Lower leg skin (tissue), 4 donors: ENCODE measurements around the gene DOCK1. TPM values are rescaled to one million over a fixed set of nuclear protein-coding genes. Genes with fewer than 3 reads are reported as not detected.

Experiments
- DNase-seq, 2 donors: peaks; one replicate each; pipeline ENCODE4 v3.0.0-alpha.2; 2019; ENCODE audit warnings: low spot score in 2 of 2
- H3K4me3 ChIP-seq: fragments of 200-600 bp; sonication (generic); 2 replicates; pipeline ENCODE4 v1.5.1; 2017; ENCODE audit warnings: mild to moderate bottlenecking, low read depth; ENCODE audit not compliant: poor library complexity, severe bottlenecking
- CTCF ChIP-seq, 3 donors: fragments of 450-650 bp; IDR thresholded peaks; one replicate each; pipeline ENCODE4 v1.5.1; 2016; ENCODE audit warnings: antibody characterized with exemption in 3 of 3, mild to moderate bottlenecking in 3 of 3, moderate library complexity in 2 of 3
- POLR2A ChIP-seq, 2 donors: fragments of 450-650 bp; IDR thresholded peaks; one replicate each; pipeline ENCODE4 v1.6.1; 2016 to 2017; ENCODE audit warnings: antibody characterized with exemption in 2 of 2, mild to moderate bottlenecking in 1 of 2, moderate library complexity in 1 of 2
- WGBS, 2 donors: methylation state at CpG; one replicate each; pipeline ENCODE4 v1.1.5; 2018; 5-methylcytosine and 5-hydroxymethylcytosine counted together
- intact Hi-C: fragments of 100-400 bp; cut with DNase I; formaldehyde crosslinking; loops from one replicate; pipeline ENCODE4 v1.15.0; 2023; ENCODE audit warnings: low total_unique reads
- total RNA-seq, 4 donors: library from RNA; depleted of rRNA; stranded (reverse); fragments of >200 nt; gene quantifications; one replicate each; pipeline ENCODE4 v1.1.0, GENCODE V29; 2016

Gene DOCK1
- total RNA-seq, 4 donors from 2014 or later: 76.6 to 108 (median 83.4) TPM

GRCh38 chr10:127041552-127041951 is 136.3 kb downstream of the DOCK1 start:
- TF ChIP-seq CTCF (IDR thresholded peaks at IDR 0.05): no peak
- TF ChIP-seq POLR2A (IDR thresholded peaks at IDR 0.05): no peak
- intact Hi-C loops: no loop called here
- H3K4me3 ChIP-seq: no peak overlapping the region
- DNase-seq: peak in 1 of 2 donors; percentile 14
- 55 to 63% methylated on average over 6 of the region's 6 CpGs for WGBS, 2 donors

DNA sequence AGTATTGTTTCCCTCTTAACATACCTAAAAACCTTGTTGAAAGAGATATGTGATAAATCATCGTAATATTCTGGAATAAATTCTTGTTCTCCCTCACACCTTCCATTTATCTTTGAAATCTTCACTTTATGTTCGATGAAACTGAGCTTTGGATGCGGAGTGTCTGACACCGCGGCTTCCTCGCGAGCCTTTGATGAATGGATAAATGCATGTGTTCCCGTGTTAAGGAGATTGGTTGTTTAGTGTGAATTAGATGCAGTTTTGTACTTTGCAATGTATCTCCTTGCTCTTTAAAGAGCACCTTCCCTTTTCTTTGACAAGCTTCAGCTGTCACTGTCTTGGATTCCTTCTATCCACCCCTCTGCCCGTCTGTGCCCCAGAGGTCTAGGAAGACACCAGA is 138.1 kb downstream of the DOCK1 start:
- no peak overlapping the region for H3K4me3 ChIP-seq
- WGBS, 2 donors: 84 to 86% methylated on average over 9 of the region's 9 CpGs
- no peak for TF ChIP-seq CTCF (IDR thresholded peaks at IDR 0.05)
- TF ChIP-seq POLR2A (IDR thresholded peaks at IDR 0.05): no peak
- peak in 1 of 2 donors; percentile 23 for DNase-seq
- intact Hi-C loops: no loop called here

DNA sequence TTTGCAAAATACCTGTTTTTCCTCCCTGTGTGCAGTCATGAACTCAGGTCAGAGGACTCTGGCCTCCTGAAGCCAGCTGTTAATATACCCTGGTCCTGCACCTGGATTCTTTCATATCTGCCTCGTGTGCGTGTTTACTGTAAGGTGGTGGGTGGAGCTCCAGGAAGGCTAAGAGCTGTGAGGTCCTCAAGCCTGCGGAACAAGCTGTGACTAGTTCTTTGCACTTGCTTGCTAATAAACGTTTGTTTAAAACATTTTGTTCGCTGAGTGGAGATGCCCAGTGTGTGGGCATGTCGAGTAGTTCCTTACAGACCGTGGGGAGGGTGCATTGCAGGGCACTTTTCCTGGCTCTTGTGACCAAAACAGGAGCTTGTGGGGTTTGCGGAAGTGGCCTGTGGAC is 139.0 kb downstream of the DOCK1 start:
- H3K4me3 ChIP-seq: no peak overlapping the region
- TF ChIP-seq CTCF (IDR thresholded peaks at IDR 0.05) (no peak), POLR2A (IDR thresholded peaks at IDR 0.05) (no peak)
- DNase-seq: peak; percentile 12 to 31
- 46 to 53% methylated on average over 8 of the region's 8 CpGs for WGBS, 2 donors
- intact Hi-C loops: no loop called here

- no peak overlapping the region for H3K4me3 ChIP-seq
- no peak for DNase-seq
- TF ChIP-seq CTCF (IDR thresholded peaks at IDR 0.05) (no peak), POLR2A (IDR thresholded peaks at IDR 0.05) (no peak)
- intact Hi-C loops: no loop called here
- WGBS, 2 donors: 91 to 93% methylated on average over 7 of the region's 7 CpGs
Observed at GRCh38 chr10:127046975-127047877, 142.0 kb downstream of the DOCK1 start.

GRCh38 chr10:127047878-127048238 is 142.6 kb downstream of the DOCK1 start:
- intact Hi-C loops: no loop called here
- no peak for DNase-seq
- WGBS, 2 donors: 83 to 84% methylated on average over 6 of the region's 6 CpGs
- TF ChIP-seq POLR2A (IDR thresholded peaks at IDR 0.05) (no peak), CTCF (IDR thresholded peaks at IDR 0.05) (no peak)
- no peak overlapping the region for H3K4me3 ChIP-seq
